Activated B cell treated with CpG ODN at 0.5 μM for 24 hours (primary cell): ENCODE measurements around the gene C16orf86. TPM values are rescaled to one million over a fixed set of nuclear protein-coding genes. Genes with fewer than 3 reads are reported as not detected.

ENCODE experiments used
- ATAC-seq: fragments of 200-7000 bp; cut with Tn5 transposase; one replicate; pipeline ENCODE4 v1.10.0; 2021; ENCODE audit warnings: low read depth, mild to moderate bottlenecking, moderate library complexity
- CTCF ChIA-PET: fragments of 350-600 bp; sonication (Branson Sonifier 250); formaldehyde crosslinking; loops from one replicate; lab custom pipeline; 2021; ENCODE audit warnings: antibody characterized with exemption; lab: Charles Lee
- POLR2A ChIA-PET: fragments of 350-600 bp; sonication (Branson Sonifier 250); formaldehyde crosslinking; loops from one replicate; lab custom pipeline; 2021; ENCODE audit warnings: antibody characterized with exemption; lab: Charles Lee
- DNase-seq: peaks from one replicate; pipeline ENCODE4 v3.0.0; 2022
- H3K27ac Mint-ChIP-seq: one replicate; pipeline ENCODE4 v1.8.0; 2020; ENCODE audit warnings: mixed read lengths
- H3K27me3 Mint-ChIP-seq: one replicate; pipeline ENCODE4 v1.8.0; 2021; ENCODE audit warnings: mixed read lengths
- H3K36me3 Mint-ChIP-seq: one replicate; pipeline ENCODE4 v1.8.0; 2021; ENCODE audit warnings: low read depth, mixed read lengths
- H3K4me1 Mint-ChIP-seq: one replicate; pipeline ENCODE4 v1.8.0; 2021; ENCODE audit warnings: mixed read lengths
- H3K4me3 Mint-ChIP-seq: one replicate; pipeline ENCODE4 v1.8.0; 2020; ENCODE audit warnings: mild to moderate bottlenecking, mixed read lengths
- H3K9me3 Mint-ChIP-seq: one replicate; pipeline ENCODE4 v1.8.0; 2020; ENCODE audit warnings: mixed read lengths
- intact Hi-C: fragments of 100-400 bp; cut with micrococcal nuclease; formaldehyde crosslinking; loops from one replicate; pipeline ENCODE4 v1.15.1; 2024
- total RNA-seq: library from RNA; stranded (reverse); gene quantifications from 2 replicates; pipeline ENCODE4 v1.2.3, GENCODE V29; 2022
- TF ChIP-seq, protein P1 (sequence below): fragments of 200-600 bp; IDR thresholded peaks from one replicate; pipeline ENCODE4 v1.8.0; 2022; ENCODE audit warnings: antibody characterized with exemption, mild to moderate bottlenecking

C16orf86 gene
- total RNA-seq, 1 donor from 2014 or later: 2.4 TPM

GRCh38 chr16:67665598-67665997, 1.0 kb upstream of the C16orf86 start:
- ATAC-seq (no peak), DNase-seq (no peak)
- ChIA-PET POLR2A (interaction anchor here (0.9 to 1.9 kb wide), 3 partner anchors 20 to 118 kb away, joined by 3 to 6 read pairs (median 4); no protein-coding TSS in a partner anchor), CTCF (interaction anchor here (1.1 to 6.6 kb wide), 3 partner anchors 21 to 172 kb away, joined by 4 to 44 read pairs (median 15); partner anchors contain the start of gene CARMIL2)
- peak overlapping the region; percentile 69 for H3K4me3 Mint-ChIP-seq
- TF ChIP-seq, protein P1, sequence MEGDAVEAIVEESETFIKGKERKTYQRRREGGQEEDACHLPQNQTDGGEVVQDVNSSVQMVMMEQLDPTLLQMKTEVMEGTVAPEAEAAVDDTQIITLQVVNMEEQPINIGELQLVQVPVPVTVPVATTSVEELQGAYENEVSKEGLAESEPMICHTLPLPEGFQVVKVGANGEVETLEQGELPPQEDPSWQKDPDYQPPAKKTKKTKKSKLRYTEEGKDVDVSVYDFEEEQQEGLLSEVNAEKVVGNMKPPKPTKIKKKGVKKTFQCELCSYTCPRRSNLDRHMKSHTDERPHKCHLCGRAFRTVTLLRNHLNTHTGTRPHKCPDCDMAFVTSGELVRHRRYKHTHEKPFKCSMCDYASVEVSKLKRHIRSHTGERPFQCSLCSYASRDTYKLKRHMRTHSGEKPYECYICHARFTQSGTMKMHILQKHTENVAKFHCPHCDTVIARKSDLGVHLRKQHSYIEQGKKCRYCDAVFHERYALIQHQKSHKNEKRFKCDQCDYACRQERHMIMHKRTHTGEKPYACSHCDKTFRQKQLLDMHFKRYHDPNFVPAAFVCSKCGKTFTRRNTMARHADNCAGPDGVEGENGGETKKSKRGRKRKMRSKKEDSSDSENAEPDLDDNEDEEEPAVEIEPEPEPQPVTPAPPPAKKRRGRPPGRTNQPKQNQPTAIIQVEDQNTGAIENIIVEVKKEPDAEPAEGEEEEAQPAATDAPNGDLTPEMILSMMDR: no peak
- H3K27me3 Mint-ChIP-seq: no peaks in the 10 kb centered on the region
- peaks cover under 1% of the 10 kb centered on the region for H3K36me3 Mint-ChIP-seq
- peaks cover 51% of the 10 kb centered on the region for H3K4me1 Mint-ChIP-seq
- intact Hi-C loops: loop anchor here (5.0 to 10.0 kb wide), 5 partner anchors 238 to 569 kb away; partner anchors contain the start of genes B3GNT9, ESRP2, FBXL8 and TRADD
- no peaks in the 10 kb centered on the region for H3K9me3 Mint-ChIP-seq
- no peak overlapping the region for H3K27ac Mint-ChIP-seq

GRCh38 chr16:67666032-67666551, 522 bp upstream of the C16orf86 start:
- H3K36me3 Mint-ChIP-seq: no peaks in the 10 kb centered on the region
- peak overlapping the region; percentile 69 for H3K4me3 Mint-ChIP-seq
- DNase-seq (no peak), ATAC-seq (no peak)
- intact Hi-C loops: loop anchor here (5.0 to 10.0 kb wide), 5 partner anchors 239 to 569 kb away; partner anchors contain the start of genes B3GNT9, ESRP2, FBXL8 and TRADD
- ChIA-PET CTCF (interaction anchor here (1.1 to 6.6 kb wide), 6 partner anchors 22 to 185 kb away, joined by 3 to 61 read pairs (median 14); partner anchors contain the start of genes ATP6V0D1 and CARMIL2), POLR2A (interaction anchor here (0.7 to 2.5 kb wide), 4 partner anchors 21 to 145 kb away, joined by 3 to 9 read pairs (median 5); partner anchors contain the start of gene CARMIL2)
- TF ChIP-seq, protein P1: no peak
- H3K27me3 Mint-ChIP-seq: no peaks in the 10 kb centered on the region
- H3K4me1 Mint-ChIP-seq: peaks cover 50% of the 10 kb centered on the region
- no peak overlapping the region for H3K27ac Mint-ChIP-seq
- H3K9me3 Mint-ChIP-seq: no peaks in the 10 kb centered on the region

DNA sequence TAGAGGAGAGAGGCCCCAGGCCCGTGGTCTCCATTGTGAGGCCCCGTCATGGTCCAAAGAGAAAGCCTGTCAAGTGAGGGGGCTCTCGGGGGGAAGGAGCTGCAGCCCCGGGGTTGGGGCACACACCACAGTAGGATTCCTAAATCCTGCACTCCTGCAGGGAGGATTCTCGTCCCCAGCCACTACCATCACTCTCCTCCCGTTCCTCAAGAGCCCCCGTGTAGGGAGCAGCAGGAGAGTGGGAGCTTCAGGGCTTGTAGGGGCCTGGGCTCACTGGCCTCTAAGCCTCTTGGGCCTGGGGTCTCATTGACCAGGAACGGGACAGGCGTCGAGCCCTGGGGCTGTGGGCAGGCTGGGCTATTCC, 821 bp downstream of the C16orf86 start:
- DNase-seq (no peak), ATAC-seq (no peak)
- TF ChIP-seq, protein P1: no peak
- Mint-ChIP-seq H3K4me1 (peaks cover 43% of the 10 kb centered on the region), H3K9me3 (no peaks in the 10 kb centered on the region), H3K27me3 (no peaks in the 10 kb centered on the region), H3K4me3 (peak overlapping the region; percentile 87), H3K27ac (peak overlapping the region; percentile 85), H3K36me3 (no peaks in the 10 kb centered on the region)
- CTCF ChIA-PET: interaction anchor here (0.6 to 6.6 kb wide), 15 partner anchors 23 to 186 kb away, joined by 3 to 61 read pairs (median 5); partner anchors contain the start of genes ATP6V0D1 and CARMIL2
- intact Hi-C loops: loop anchor here (5.0 to 10.0 kb wide), 5 partner anchors 240 to 567 kb away; partner anchors contain the start of genes B3GNT9, ESRP2, FBXL8 and TRADD
- POLR2A ChIA-PET: interaction anchor here (0.7 to 2.5 kb wide), 7 partner anchors 51 to 418 kb away, joined by 3 to 9 read pairs (median 5); partner anchors contain the start of genes ATP6V0D1, CTCF, GFOD2 and NFATC3

DNA sequence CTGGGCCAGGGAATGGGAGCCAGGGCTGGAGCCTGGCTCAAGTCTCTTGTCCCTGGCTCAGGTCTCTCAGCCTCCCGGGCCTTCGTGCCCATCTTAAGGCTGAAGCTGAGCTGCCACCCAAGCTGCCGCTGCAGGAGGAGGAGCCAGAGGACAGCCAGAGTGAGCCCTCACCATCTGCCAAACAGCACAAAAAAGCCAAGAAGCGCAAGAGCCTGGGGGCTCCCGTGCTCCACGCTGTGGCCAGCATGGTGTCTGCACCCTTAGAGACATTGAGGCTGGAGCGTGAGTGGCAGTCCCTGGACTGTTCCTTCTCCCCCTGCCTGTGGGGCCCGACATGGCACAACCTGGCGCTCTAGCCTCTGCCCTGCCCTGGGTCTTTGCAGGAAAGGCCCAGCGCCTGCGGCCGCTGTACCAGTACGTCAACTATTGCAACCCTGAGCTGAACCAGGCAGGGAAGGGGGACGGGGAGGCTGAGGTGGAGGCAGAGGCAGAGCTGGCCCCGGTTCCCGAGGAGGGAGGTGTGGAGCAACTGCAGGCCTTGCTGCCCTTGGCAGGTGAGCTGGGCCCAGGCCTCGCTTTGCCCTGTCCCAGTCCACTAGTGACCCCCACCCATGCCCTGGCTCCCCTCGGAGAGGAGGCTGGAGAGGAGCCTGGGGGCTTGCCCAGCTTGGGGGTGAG, 1.3 kb downstream of the C16orf86 start:
- Mint-ChIP-seq H3K9me3 (no peaks in the 10 kb centered on the region), H3K27me3 (no peaks in the 10 kb centered on the region), H3K4me3 (peak overlapping the region; percentile 87), H3K4me1 (peaks cover 49% of the 10 kb centered on the region), H3K27ac (peak overlapping the region; percentile 85), H3K36me3 (no peaks in the 10 kb centered on the region)
- TF ChIP-seq, protein P1: no peak
- ChIA-PET POLR2A (interaction anchor here (0.6 to 2.5 kb wide), 11 partner anchors 18 to 417 kb away, joined by 3 to 9 read pairs (median 3); partner anchors contain the start of genes CARMIL2, CTCF, GFOD2 and NFATC3), CTCF (interaction anchor here (0.6 to 6.6 kb wide), 15 partner anchors 24 to 187 kb away, joined by 3 to 61 read pairs (median 5); partner anchors contain the start of genes ATP6V0D1 and CARMIL2)
- intact Hi-C loops: loop anchor here (1.0 to 10.0 kb wide), 12 partner anchors 106 to 567 kb away; partner anchors contain the start of genes ATP6V0D1, B3GNT9, CTCF and ESRP2
- peak; percentile 84 for ATAC-seq
- DNase-seq: peak; percentile 66
